PFSK-1 (cell line): ENCODE data around the gene IRF4.

ENCODE experiments used
- POLR2AphosphoS5 ChIP-seq: IDR thresholded peaks from 2 replicates; pipeline ENCODE4 v1.6.1; 2012; ENCODE audit warnings: low read depth, mild to moderate bottlenecking, control low read depth, low read length, moderate library complexity
- SIN3A ChIP-seq: IDR thresholded peaks from 2 replicates; pipeline ENCODE4 v1.6.1; 2012; ENCODE audit warnings: mild to moderate bottlenecking, low read length, moderate library complexity, borderline replicate concordance; ENCODE audit not compliant: insufficient read depth
- TAF1 ChIP-seq: IDR thresholded peaks from 2 replicates; pipeline ENCODE4 v1.6.1; 2012; ENCODE audit warnings: low read length, control low read depth, borderline replicate concordance; ENCODE audit not compliant: insufficient read depth
- TF ChIP-seq, protein P1 (sequence below), 2 experiments: IDR thresholded peaks; 2 replicates each; pipeline versions ENCODE4 v1.6.1 to v1.8.0; 2011 to 2012; ENCODE audit warnings: low read depth in 2 of 2, low read length in 2 of 2, control low read depth in 1 of 2, inconsistent platforms in 1 of 2, mild to moderate bottlenecking in 1 of 2, moderate library complexity in 1 of 2; ENCODE audit not compliant: insufficient read depth in 1 of 2

GRCh38 chr6:456887-457286 lies 65.3 kb downstream of the IRF4 start:
- no peak for TF ChIP-seq POLR2AphosphoS5
- TF ChIP-seq TAF1 = no peak
- no peak for TF ChIP-seq SIN3A
- TF ChIP-seq, protein P1, sequence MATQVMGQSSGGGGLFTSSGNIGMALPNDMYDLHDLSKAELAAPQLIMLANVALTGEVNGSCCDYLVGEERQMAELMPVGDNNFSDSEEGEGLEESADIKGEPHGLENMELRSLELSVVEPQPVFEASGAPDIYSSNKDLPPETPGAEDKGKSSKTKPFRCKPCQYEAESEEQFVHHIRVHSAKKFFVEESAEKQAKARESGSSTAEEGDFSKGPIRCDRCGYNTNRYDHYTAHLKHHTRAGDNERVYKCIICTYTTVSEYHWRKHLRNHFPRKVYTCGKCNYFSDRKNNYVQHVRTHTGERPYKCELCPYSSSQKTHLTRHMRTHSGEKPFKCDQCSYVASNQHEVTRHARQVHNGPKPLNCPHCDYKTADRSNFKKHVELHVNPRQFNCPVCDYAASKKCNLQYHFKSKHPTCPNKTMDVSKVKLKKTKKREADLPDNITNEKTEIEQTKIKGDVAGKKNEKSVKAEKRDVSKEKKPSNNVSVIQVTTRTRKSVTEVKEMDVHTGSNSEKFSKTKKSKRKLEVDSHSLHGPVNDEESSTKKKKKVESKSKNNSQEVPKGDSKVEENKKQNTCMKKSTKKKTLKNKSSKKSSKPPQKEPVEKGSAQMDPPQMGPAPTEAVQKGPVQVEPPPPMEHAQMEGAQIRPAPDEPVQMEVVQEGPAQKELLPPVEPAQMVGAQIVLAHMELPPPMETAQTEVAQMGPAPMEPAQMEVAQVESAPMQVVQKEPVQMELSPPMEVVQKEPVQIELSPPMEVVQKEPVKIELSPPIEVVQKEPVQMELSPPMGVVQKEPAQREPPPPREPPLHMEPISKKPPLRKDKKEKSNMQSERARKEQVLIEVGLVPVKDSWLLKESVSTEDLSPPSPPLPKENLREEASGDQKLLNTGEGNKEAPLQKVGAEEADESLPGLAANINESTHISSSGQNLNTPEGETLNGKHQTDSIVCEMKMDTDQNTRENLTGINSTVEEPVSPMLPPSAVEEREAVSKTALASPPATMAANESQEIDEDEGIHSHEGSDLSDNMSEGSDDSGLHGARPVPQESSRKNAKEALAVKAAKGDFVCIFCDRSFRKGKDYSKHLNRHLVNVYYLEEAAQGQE (IDR thresholded peaks at IDR 0.05; ENCODE audit: insufficient read depth in 1 of 2, low read depth in 2 of 2, low read length in 2 of 2) = no peak
